Right renal pelvis (tissue), 4 donors: ENCODE measurements around the gene ASPG. TPM values are rescaled to one million over a fixed set of nuclear protein-coding genes. Genes with fewer than 3 reads are reported as not detected.
"Not testable (repeated sequence)": the region's sequence is repeated elsewhere in the genome, so short reads cannot be mapped to it uniquely, and the experiment has no call there.

Experiments
- DNase-seq, 4 donors: peaks; one replicate each; pipeline ENCODE4 v3.0.0-alpha.2; 2013; ENCODE audit warnings: low read depth in 4 of 4, low spot score in 3 of 4, missing footprints in 1 of 4
- polyA plus RNA-seq, 4 donors: library from polyadenylated mRNA; unstranded; fragments of 120-200 nt; gene quantifications; one replicate each; pipeline ENCODE4 v1.2.1, GENCODE V29; 2013; ENCODE audit not compliant: insufficient read length in 4 of 4

Gene ASPG
- polyA plus RNA-seq, 4 donors = 12.3 to 20.2 (median 16.5) TPM

GRCh38 chr14:104142946-104143470 lies 57.5 kb downstream of the ASPG start:
- no peak for DNase-seq

- DNase-seq = no peak
Measured at GRCh38 chr14:104143521-104144452, 58.3 kb downstream of the ASPG start.

- DNase-seq = no peak
Measured at GRCh38 chr14:104144453-104144790, 58.9 kb downstream of the ASPG start.

GRCh38 chr14:104144911-104145825 lies 59.7 kb downstream of the ASPG start:
- DNase-seq = no peak

- no peak for DNase-seq
Measured at GRCh38 chr14:104145826-104146601, 60.5 kb downstream of the ASPG start.

- no peak for DNase-seq
Measured at GRCh38 chr14:104146651-104147345, 61.3 kb downstream of the ASPG start.

- no peak for DNase-seq
Measured at GRCh38 chr14:104147346-104148125, 62.0 kb downstream of the ASPG start.

GRCh38 chr14:104148433-104149277 lies 63.2 kb downstream of the ASPG start:
- no peak for DNase-seq

- DNase-seq = no peak
Measured at GRCh38 chr14:104149278-104149595, 63.7 kb downstream of the ASPG start.

- no peak for DNase-seq
Measured at GRCh38 chr14:104149617-104150135, 64.2 kb downstream of the ASPG start.

GRCh38 chr14:104150136-104151025 lies 64.9 kb downstream of the ASPG start:
- DNase-seq = no peak

- no peak for DNase-seq
Measured at GRCh38 chr14:104151026-104151381, 65.5 kb downstream of the ASPG start.

- no peak for DNase-seq
Measured at GRCh38 chr14:104151566-104152245, 66.2 kb downstream of the ASPG start.

GRCh38 chr14:104152246-104152575 lies 66.7 kb downstream of the ASPG start:
- no peak for DNase-seq

- DNase-seq = no peak
Measured at GRCh38 chr14:104152686-104153393, 67.3 kb downstream of the ASPG start.

GRCh38 chr14:104153394-104153755 lies 67.9 kb downstream of the ASPG start:
- not testable (repeated sequence) for DNase-seq
